Measurements from ENCODE around the gene ZNF785.
"Not testable (repeated sequence)": the region's sequence is repeated elsewhere in the genome, so short reads cannot be mapped to it uniquely, and the experiment has no call there.

Gene ZNF785

DNA sequence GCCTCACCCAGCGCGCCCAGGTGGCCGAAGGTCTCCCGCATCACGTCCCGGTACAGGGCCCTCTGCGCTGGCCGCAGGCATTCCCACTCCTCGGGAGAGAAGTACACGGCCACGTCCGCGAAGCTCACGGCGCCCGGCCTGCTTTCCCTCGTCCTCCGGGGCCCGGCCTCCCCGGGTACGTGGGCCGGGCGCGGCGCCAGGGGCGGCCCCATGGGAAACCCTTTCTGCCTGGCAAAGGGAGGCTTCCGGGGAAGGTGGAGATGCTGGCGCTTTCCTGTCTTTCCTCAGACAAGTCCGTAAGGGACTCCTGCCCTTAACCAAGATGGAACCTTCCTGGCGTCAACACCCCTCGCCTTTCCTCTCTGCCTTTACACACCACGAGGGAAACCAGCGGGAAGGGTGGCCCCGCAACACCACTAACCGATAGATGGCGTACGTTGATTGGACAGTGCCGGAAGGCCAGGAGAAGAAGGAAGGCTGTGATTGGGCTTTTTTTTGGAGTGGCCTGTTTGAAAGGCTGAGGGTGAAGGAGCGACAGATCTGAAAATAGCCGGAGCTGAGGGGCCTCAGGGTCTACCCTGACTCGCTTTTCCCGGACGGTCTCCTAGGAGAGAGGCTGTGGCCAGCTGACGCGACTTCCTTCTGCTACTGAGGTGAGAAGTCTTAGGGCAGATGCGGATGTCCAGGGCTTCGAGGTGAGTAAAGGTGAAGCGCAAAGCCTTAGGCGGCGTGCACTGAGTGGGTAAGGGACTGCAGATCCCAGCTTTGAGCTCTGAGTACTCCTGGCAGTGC, at the start of gene ZNF785:
TSS of gene ZNF785 (minus strand) at position 298 of the 792 bp plus-strand sequence. CDS start at position 212, 86 bp downstream.
- DNase-seq, result peak; percentile 97

DNA sequence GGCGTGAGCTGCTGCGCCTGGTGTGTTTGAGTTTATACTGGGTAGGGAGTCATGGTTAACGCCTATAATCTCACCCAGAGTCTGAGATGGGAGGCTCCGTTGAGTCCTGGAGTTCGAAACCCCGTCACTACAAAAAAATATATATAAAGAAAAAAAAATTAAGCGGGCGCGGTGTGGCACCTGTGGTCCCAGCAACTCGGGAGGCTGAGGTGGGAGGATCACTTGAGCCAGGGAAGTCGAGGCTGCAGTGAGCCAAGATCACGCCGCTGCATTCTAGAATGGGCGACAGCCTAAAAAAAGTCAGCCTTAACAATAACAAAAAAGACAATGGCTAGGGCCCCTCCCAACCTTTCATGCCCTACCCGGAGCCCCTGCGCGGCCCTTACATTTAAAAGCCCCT, 48.0 kb upstream of the ZNF785 start:
- no peak for DNase-seq

DNA sequence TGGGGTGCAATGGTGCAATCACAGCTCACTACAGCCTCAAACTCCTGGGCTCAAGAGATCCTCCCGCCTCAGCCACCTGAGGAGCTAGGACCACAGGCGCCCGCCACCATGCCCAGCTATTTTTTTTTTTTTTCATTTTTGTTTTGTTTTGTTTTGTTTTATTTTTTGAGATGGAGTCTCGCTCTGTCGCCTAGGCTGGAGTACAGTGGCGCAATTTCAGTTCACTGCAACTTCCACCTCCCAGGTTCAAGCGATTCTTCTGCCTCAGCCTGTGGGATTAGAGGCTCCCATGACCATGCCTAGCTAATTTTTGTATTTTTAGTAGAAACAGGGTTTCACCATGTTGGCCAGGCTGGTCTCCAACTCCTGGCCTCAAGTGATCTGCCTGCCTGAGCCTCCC, 47.0 kb upstream of the ZNF785 start:
- not testable (repeated sequence) for DNase-seq

DNA sequence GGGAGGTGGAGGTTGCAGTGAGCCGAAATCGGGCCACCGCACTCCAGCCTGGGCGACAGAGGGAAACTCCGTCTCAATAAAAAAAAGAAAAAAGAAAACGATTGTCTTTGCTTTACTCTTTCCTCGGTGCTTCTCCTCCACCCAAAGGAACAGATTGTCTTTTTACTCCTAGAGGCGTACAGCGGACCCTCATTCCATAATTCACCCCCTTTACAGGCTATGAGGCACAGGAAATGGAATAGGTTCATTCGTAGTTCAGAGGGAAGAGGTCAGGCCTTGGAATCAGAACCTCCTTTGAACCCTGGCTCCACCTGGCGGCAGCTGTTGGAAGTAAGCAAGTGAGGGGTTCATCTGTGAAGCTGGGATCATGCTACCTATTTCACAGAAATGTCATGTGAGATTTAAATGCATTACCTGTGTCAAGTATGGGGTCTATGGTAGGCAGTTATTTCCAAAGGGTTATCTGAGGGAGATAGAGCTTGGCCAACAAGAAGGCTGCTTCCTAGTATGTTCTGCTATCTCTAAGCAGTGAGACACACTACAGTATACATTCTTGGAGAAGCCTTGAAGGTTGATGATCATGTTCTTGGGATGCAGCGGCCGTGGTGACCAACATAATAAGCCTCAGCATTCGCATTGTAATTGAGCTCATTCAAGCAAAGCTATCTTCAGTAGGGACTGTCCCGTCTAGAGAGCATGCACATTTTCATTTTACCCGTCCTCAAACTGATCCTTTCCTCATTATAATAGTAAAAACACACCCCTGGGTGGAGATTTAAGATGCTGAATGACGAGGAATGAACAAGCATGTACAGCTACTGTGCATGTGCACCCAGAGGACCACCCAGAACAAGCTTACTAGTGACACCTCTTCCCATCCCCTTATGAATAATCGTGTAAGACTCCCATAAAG, 43.4 kb upstream of the ZNF785 start:
- peak; percentile 82 for DNase-seq

DNA sequence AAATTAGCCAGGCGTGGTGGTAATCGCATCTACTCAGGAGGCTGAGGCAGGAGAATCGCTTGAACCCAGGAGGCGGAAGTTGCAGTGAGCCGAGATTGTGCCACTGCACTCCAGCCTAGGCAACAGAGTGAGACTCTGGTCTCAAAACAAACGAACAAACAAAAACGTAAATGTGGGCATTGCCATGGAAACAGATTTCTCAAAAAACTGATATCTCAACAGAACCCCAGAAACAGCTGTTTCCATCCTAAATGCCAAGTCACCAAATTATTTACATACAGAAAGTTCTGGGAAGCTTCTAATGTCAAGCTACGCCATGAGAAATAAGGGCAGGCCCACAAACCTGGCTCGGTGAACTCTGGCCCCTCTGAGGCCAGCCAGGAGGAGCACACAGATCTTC, 40.7 kb upstream of the ZNF785 start:
- no peak for DNase-seq

DNA sequence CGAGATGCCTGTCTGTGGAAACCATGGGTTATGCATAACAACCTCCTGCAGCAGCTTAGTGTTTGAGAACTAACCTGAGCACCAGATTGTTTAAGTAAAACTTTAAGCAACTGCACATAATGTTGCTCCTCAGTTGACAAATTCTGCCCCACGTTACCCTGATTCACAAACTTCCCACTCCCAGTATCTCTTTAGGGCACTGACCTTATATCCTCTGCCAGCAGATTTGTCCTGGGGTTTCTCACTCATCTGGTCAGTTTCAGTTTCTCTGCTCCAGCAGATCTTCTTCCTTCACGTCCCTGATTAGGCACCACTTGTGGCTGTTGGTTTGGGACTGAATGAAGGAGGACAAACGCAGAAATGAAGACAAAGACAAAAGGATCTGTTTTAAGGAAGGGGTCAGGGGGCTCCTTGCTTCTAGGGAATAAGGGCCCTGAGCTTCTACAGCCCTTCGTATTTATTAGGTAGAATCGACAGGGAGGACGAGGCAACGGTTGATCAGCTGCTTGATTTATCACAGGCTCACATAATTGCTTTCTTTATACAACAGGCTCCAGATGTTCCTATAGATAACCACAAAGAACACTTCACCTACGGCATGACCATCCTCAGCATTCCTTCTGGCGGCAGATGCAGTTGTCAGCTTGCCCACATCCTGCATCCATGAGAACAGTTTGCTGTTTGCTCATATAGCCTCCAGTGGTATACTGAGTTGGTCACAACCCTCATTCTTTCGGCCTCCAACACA, 38.2 kb upstream of the ZNF785 start:
- DNase-seq, result no peak

DNA sequence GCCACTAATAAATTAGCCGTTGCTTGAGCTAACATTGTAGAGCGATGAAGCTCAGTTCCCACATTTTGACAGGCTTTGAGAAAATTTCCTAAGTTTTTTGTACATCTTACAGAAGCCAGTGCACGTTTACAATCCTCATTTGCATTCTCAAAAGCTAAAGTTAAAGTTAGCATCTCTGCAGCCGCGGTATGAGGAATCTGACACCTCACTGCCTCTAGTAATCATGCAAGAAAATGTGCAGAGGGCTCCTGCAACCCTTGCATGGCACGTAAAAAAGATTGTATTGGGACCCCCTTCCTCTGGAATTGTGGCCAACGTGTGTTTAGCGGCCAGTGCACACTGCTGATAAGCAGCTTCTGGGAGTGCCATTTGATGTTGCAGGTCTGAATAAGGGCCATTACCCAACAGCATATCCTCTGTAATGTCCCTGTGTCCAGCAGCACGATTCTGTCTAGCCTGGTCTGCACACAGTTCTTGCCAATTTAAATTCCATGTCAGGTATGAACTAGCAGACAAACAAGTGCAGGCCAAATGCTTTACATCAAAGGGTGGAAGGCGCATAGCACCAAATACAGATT, 37.0 kb upstream of the ZNF785 start:
- DNase-seq, result no peak

DNA sequence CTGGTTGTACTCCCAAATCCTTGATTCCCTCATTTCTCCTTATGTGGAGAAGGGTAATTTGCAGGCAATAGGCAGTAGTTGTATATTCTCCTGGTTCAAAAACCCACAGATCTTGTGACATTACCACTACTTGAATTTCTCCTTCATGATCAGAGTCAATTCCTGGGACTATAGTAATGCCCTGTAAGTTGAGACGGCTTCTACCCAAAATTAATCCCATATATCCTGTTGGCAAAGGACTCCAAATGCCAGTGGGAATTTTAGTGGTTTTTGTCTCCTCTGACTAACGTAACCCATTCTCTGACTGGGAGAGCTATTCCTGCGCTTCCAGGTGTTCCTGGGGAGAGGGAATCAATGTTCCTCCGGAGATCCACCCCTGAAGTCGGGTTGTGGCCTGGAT, 36.3 kb upstream of the ZNF785 start:
- no peak for DNase-seq

DNA sequence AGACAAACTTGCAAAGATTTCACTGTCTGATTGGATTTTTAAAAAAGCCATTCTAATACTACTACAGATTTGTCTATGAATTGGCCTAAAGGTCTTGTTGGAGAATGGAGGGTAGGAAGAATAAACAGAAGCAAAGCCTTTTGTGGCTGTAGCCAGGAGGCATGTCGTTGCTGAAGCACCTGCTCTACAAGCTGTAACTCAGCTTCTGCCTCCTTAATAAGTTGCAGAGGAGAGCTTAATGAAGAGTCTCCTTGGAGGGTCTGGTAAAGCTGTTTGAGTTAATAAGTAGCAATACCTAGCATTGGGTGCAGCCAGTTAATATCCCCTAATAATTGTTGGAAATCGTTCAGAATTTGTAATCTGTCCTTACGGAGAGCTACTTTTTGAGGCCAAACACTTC, 34.7 kb upstream of the ZNF785 start:
- no peak for DNase-seq

DNA sequence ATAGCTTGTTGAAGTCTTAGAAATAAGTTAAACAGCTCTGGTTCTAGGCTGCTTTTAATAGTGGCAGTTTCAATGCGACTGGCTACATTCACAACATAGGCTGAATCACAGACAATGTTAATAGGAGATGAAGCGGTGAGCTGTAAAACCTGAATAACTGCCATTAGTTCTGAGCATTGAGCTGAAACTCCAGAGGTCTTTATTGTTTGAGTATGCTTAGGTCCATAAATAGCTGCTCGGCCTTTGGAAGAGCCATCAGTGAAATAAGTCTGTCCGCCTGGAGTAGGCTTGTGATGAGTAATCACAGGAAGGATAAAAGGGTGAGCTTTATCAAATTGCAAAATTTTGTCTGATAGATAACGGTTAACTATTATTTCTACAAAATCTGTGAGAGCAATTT, 34.1 kb upstream of the ZNF785 start:
- no peak for DNase-seq

DNA sequence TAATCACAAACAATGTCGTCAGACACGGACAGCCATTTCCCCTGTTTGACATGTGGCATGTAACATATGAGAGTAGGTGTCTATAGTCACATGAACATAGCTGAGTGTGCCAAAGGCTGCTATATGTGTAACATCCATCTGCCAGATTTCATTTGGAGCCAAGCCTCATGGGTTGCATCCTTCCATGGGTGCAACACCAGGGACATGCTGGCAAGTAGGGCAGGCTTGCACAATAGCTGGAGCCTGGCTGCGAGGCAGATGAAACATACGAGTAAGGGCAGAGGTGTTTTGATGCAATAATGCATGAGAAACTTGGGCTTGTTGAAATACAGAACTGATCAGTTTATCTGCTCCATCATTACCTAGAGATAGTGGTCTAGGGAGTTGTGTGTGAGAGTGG, 33.7 kb upstream of the ZNF785 start:
- DNase-seq, result no peak

DNA sequence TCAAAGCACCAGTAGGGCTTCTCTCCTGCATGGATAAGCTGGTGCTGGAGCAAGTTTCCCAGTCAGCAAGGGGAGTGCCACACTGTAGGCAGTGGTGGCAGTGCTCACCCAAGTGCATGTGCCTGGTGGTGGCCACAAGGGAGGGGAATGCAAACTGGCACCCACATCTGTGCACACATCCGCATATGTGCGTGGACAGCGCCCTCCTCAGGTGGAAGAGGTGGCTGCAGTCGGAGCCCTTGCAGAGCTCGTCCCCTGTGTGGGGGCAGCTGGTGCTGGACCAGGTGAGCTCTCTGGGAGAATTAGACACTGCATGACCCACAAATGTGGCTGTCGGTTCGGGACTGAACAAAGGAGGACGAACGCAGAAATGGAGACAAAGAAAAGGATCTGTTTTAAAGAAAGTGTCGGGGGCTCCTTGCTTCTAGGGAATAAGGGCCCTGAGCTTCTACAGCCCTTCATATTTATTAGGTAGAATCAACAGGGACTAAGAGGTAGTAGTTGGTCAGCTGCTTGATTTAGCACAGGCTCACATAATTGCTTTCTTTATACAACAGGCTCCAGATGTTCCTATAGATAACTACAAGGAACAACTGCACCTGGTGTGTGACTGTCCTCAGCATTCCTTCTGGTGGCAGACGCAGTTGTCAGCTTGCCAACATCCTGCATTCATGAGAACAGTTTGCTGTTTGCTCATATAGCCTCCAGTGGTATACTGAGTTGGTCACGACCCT, 30.0 kb upstream of the ZNF785 start:
- peak; percentile 52 for DNase-seq

DNA sequence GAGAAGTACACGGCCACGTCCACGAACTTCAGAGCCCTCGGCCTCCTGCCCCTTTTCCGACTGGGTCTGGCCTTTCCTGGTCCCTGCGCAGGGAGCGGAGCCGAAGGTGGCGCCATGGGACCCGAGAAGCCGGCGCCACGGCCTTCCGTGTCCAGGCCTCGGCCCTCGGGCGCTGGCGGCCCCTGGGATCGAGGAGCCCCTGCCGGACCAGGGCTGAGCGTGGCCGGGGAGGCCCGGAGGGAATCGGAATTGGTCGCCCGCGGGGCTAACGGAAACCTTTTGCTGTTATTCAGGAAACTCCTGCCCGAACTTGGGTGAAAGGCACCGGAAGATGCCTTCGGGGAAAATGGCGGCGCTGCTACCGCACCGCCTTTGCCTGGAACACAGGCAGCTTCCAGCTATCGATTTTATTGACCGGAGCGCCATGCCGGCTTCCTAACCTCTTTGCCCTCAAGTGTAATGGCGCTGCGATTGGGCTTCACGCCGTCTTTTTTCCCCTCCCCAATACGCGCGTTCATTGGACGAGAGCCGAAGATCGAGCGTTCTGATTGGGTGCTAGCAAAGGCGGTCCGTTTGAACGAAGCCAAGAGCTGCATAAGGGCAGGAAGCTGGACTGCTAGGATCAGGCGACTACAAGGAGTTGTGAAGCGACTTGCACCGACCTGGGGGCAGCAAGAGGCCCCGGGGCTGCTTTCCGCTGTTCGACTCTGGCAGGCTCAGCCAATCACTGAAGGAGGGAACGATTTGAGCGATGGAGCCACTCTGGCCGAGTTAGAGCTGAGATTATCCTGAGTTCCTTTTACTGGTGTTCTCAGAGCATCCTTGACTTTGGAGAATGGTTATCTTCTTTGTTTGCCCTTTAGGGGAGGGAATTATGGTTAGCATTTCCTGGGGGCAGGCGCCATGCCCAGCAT, 24.7 kb upstream of the ZNF785 start, which contains the start of gene ZNF689:
TSS of gene ZNF689 (minus strand) at position 464 of the 914 bp plus-strand sequence. CDS start at position 116, 348 bp downstream.
- DNase-seq, result peak; percentile 96

DNA sequence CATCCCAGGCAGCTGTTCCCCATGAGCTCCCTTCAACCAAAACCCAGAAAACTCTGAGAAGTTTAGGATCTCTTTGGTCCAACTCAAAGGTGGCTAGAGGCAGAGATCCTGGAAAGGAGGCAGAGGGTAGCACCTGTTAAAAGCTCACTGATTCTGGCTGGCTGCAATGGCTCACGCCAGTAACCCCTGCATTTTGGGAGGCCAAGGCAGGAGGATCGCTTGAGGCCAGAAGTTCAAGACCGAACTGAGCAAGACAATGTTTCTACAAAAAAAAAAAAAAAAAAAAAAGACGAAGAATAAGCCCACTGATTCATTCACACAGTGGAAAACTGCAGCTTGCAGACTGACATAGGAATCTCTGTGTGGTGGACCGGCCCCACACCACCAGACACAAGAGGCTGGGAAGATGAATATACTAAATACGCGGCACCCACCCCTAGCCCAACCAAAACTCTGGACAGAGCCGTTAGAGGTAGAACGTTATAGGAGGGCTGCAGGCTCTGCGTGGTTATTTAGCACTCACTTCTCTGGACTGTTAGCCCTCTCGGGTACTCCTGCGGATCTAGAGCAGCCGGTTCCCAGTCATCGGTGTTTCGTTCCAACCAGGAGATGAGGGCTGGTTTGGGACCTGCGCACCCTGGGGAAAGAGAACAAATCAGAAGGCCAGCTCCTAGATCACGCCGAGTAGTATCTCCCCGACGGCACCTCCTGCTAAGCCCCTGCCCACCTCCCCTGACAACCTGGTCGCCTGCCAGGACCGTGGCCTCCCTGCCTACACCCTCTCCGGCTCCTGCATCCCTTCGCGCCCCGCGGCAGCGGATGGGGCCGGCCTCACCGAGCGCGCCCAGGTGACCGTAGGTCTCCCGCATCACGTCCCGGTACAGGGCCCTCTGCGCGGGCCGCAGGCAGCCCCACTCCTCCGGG, 23.8 kb upstream of the ZNF785 start:
- peak; percentile 16 for DNase-seq

DNA sequence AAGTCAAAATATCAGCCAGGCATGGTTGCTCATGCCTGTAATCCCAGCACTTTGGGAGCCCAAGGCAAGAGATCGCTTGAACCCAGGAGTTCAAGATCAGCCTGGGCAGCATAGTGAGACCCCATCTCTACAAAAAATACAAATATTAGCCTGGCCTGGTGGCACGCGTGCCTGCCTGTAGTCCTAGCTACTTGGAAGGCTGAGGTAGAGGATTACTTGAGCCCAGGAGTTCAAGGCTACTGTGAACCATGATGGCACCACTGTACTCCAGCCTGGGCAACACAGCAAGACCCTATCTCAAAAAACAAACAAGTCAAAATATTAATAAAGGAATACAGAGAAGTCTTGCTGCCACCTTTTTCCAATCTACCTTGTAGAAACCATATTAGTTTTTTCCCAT, 20.5 kb upstream of the ZNF785 start:
- no peak for DNase-seq

DNA sequence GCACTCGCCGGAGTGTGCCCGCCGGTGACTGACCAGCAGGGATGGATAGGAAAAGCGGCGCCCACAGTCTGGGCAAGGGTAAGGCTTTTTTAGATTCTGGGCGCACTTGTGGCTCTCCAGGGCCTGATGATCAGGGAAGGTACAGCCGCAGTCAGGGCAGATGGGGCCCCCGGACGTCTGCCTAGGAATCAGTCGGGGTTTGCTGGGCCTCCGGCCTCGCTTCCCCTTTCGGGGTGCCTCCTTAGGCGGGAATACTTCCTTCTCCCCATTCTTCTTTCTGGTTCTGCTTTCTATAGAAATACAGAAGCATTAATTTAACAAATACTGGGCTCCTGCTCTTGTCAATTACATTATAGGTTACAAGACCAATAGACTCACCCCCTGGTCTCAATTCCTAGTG, 19.7 kb upstream of the ZNF785 start:
- DNase-seq, result no peak

DNA sequence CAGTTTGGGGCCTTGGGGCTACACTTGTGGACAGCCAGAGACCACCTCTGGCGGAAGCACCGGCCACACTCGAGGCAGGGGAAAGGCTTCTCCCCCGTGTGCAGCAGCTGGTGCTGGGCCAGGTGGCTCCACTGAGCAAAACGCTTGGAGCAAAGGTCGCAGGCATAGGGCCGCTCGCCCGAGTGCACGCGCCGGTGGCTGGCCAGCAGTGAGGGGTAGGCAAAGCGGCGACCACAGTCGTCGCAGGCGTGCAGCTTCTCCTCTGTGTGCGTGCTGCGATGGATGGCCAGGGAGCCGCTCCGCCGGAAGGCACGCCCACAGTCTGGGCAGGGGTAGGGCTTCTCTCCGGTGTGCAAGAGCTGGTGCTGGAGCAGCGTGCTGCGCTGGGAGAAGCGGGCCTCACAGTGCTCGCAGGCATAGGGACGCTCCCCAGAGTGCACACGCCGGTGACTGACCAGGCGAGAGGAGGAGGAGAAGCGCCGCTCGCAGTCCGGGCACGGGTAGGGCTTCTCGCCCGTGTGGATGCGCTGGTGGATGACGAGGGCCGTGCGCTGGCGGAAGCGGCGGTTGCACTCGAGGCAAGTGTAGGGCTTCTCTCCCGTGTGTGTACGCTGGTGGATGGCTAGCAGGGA, 18.9 kb upstream of the ZNF785 start:
- DNase-seq, result no peak

DNA sequence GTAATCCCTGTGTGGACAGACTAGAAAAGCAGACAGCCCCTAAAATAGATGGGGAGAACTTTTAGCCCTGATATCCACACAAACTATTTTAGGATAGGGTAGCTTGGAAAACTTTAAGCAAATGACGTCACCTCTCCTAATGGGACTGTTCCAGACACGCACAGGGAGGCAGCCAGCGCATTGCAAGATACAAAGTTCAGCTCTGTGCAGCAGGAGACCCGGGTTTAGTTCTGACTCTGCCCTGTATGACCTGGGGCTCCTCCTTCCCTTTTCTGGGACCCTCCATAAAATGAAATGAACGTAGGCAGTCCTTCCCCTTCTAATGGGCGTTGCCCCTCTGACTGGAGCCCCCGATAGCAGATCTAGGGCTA, 18.4 kb upstream of the ZNF785 start:
- DNase-seq, result no peak

DNA sequence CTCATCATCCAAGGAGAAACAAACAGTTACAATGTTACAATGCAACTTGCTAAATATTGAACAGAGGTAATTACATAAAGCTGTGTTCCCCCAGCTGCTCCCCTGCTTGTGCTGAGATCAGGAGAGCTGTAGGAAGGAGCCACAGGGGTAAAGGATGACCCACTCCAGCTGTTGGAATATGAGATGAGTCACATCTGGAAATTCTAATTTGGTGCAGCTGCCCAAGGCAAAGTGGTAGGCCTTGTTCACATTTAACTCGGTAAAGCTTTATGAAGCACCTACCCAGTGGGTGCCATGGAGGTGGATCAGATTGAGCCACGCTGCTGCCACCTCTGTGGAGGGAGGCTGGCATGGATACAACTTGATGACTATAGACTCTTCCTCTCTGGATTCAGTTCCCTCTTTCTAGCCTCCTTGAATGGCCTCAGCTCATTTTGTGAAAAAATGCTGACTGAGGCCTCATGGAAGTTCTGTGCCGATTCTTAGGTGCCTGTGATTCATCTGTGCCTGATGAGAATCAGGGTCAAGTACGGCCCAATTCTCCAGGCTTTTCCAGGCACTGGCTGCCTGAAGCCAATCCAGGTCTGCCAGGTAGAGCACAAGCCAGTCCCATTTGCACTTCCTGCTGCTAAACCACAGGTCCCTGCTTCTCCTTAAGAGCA, 17.2 kb upstream of the ZNF785 start:
- DNase-seq, result no peak

Data from CD4-positive, alpha-beta T cell treated with Interleukin-4 for 4 hours (primary cell).